HG02642 (cell line): ENCODE data around the gene PXT1.
"Not testable (repeated sequence)": the region's sequence is repeated elsewhere in the genome, so short reads cannot be mapped to it uniquely, and the experiment has no call there.

Source experiments
- ATAC-seq: cut with Tn5 transposase; IDR thresholded peaks from one replicate; pipeline ENCODE4 v1.9.1; 2021; ENCODE audit warnings: mild to moderate bottlenecking; ENCODE audit not compliant: unreplicated experiment, poor library complexity

PXT1 gene

GRCh38 chr6:36373368-36374019 is 69.2 kb downstream of the PXT1 start:
- ATAC-seq, result no peak

- ATAC-seq, result no peak
Measured at GRCh38 chr6:36372088-36372487, 70.6 kb downstream of the PXT1 start.

- no peak for ATAC-seq
Measured at GRCh38 chr6:36371211-36371610, 71.4 kb downstream of the PXT1 start.

- ATAC-seq, result no peak
Measured at GRCh38 chr6:36370638-36371037, 72.0 kb downstream of the PXT1 start.

GRCh38 chr6:36368921-36369865 is 73.5 kb downstream of the PXT1 start:
- no peak for ATAC-seq

DNA sequence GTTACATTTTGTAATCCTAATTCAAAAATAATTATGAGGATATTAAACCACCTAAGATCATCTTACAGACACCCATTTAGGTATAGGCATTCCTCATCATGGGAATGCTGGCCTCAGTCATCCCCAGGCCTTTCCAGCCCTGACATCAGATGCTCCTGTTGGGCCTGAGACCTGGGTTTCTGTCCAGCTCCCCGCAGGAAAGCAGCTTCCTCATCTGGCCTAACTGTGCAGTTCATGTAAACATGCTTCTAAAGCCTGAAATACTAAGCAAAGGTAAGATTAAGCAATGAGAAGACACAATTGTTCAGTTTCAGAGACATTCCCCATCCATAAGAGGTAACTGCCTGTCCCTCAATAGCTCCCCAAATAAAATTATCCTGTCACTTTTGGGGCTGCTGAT is 74.2 kb downstream of the PXT1 start:
- ATAC-seq, result no peak

- ATAC-seq, result no peak
Measured at GRCh38 chr6:36367743-36368142, 74.9 kb downstream of the PXT1 start.

- ATAC-seq, result peak; percentile 53
Measured at GRCh38 chr6:36364669-36365479, 77.8 kb downstream of the PXT1 start.

DNA sequence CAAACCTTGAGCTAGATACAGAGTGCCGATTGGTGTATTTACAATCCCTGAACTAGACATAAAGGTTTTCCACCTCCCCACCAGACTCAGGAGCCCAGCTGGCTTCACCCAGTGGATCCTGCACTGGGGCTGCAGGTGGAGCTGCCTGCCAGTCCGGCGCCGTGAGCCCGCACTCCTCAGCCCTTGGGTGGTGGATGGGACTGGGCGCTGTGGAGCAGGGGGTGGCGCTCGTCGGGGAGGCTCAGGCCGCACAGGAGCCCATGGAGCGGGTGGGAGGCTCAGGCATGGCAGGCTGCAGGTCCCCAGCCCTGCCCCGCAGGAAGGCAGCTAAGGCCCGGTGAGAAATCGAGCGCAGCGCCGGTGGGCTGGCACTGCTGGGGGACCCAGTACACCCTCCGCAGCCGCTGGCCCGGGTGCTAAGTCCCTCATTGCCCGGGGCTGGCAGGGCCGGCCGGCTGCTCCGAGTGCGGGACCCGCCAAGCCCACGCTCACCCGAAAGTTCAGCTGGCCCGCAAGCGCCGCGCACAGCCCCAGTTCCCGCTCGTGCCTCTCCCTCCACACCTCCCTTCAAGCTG is 78.5 kb downstream of the PXT1 start:
- ATAC-seq, result not testable (repeated sequence)

- not testable (repeated sequence) for ATAC-seq
Measured at GRCh38 chr6:36363371-36363752, 79.3 kb downstream of the PXT1 start.

GRCh38 chr6:36362551-36363370 is 79.9 kb downstream of the PXT1 start:
- ATAC-seq, result no peak

DNA sequence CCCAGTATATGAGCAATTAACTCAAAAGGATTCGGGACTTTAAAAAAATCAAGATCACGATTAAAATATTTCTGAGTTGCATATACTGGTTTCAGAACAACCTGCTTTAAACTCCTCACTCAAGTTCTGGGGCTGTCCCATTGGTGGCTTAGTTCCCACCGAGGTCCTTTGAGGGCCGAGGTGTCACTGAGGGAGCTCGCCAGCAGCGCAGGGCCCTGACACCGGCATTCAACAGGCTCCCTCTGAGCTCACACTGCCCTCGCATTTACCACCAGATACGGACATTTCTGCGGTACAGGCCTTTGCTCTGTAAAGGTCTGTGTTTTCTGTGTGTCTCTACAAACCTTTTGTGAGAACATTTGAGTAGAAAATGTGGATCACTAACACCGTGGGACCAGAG is 81.6 kb downstream of the PXT1 start:
- ATAC-seq, result no peak

GRCh38 chr6:36360241-36361054 is 82.2 kb downstream of the PXT1 start:
- ATAC-seq, result peak; percentile 57

- ATAC-seq, result no peak
Measured at GRCh38 chr6:36358226-36358915, 84.3 kb downstream of the PXT1 start.

DNA sequence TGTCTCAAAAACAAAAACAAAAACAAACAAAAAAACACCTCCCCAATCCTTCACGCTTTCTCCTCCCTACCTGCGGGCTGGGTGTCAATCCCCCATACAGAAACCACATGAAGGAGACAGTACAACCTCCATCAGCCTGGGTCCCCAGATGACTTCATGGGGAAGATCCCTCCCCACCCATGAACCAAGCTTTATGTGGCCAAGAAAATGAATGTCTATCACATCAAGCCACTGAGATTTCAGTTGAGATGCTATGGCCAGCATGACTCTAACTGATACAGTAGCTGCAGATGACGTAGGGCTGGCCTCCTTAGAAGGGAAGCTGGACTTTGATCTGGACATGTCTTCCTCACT is 84.8 kb downstream of the PXT1 start:
- ATAC-seq, result no peak

DNA sequence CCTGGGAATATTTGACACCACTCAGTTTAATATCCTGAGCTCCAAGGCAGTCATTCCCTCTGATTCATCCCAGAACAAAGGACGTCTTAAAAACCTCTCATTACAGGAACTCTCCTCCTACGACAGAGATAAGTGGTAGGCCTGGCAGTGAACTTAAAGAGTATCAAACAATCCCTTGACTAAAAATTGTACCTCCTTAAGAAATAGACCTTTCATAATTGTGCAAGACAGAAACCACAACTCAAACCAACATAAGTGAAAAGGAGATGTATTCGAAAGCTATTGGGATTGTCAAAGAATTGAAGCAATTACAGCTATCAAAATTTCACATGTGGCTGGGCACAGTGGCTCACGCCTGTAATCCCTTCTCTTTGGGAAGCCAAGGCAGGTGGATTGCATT is 86.8 kb downstream of the PXT1 start:
- no peak for ATAC-seq

- no peak for ATAC-seq
Measured at GRCh38 chr6:36353411-36353915, 89.2 kb downstream of the PXT1 start.

DNA sequence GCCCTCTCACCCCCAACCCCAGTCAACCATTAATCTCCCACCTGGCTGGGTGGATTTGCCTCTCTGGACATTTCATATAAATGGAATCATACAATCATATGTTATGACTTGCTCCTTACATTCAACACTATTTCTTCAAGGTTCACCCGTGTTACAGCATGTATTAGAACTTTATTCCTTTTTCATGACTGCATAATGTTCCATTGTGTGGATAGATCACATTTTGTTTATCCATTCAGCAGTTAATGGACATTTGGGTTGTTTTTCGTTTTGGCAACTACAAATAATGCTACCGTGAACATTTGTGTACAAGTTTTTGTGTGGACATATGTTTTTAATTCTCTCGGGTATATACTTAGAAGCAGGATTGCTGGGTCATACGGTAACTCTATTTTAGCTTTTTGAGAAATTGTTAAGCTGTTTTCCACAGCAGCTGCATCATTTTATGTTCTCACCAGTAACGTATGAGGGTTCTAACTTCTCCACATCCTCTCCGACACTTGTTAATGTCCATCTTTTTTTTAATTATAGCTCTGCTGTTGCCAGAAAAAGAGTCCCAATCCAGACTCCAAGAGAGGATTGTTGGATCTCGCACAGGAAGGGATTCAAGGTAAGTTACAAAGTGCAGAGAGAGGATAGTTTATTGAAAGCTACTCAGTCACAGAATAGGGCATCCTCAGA is 90.0 kb downstream of the PXT1 start:
- ATAC-seq, result no peak
